22Rv1 (cell line): ENCODE measurements around the gene GREM2.

ENCODE experiments used
- CTCF ChIP-seq: fragments of 450-650 bp; IDR thresholded peaks from 2 replicates; pipeline ENCODE4 v1.5.1; 2017; ENCODE audit warnings: mild to moderate bottlenecking
- ZFX ChIP-seq: fragments of 450-650 bp; IDR thresholded peaks from 2 replicates; pipeline ENCODE4 v1.6.1; 2017; ENCODE audit warnings: antibody characterized with exemption, borderline replicate concordance

- TF ChIP-seq ZFX = no peak
- TF ChIP-seq CTCF = no peak
Observed at GRCh38 chr1:240595476-240595875, 16.5 kb downstream of the GREM2 start.
